GM23248 (cell line): ENCODE results near the gene CCND1.

Experiments
- EZH2 ChIP-seq: fragments of 200-600 bp; sonication (generic); IDR thresholded peaks from 2 replicates; pipeline ENCODE4 v1.6.1; 2018; ENCODE audit warnings: antibody characterized with exemption, mild to moderate bottlenecking; ENCODE audit not compliant: insufficient read depth, poor library complexity, severe bottlenecking
- EZH2phosphoT487 ChIP-seq: fragments of 200-600 bp; sonication (generic); IDR thresholded peaks from 2 replicates; pipeline ENCODE4 v1.6.1; 2018; ENCODE audit warnings: antibody characterized with exemption, moderate library complexity, mild to moderate bottlenecking, low read depth; ENCODE audit not compliant: insufficient read depth

DNA sequence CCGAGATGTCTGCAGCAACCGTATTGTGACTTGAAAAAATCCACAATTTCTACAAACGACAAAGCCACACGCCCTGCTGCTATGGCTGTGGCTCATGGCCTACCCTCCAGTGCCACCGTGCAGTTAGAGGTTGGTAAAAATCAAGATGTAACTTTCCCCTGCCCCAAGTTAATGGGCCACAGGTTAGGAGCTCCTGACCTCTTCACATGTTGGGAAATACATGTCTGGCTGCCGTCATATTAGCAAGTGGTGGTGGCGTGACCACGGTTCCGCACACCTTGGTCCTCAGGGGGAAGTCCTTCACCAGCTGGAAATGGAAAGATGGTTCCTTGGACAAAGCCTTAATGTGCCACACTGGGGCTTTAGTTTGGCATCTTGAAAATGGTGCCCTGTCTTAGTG is 27.4 kb upstream of the CCND1 start:
- no peak for TF ChIP-seq EZH2phosphoT487
- TF ChIP-seq EZH2, result no peak
